Naive thymus-derived CD8-positive, alpha-beta T cell (primary cell): Measurements from ENCODE around the gene LY86. TPM values are rescaled to one million over a fixed set of nuclear protein-coding genes. Genes with fewer than 3 reads are reported as not detected.

Experiments
- ATAC-seq, 2 donors: fragments of 150-1000 bp; cut with Tn5 transposase in 1 of 2; sonication (Bioruptor Pico), chemical (Tn5 transposase) in 1 of 2; 1 replicate in 1 of 2; 2 replicates in 1 of 2; pipeline ENCODE4 v1.10.0; 2021; ENCODE audit warnings: mild to moderate bottlenecking in 2 of 2, moderate library complexity in 2 of 2
- POLR2A ChIA-PET: fragments of 350-600 bp; sonication (Branson Sonifier 250); formaldehyde crosslinking; loops from one replicate; lab custom pipeline; 2021; ENCODE audit warnings: antibody characterized with exemption; lab: Charles Lee
- DNase-seq, 10 donors: peaks; one replicate each; pipeline versions ENCODE4 v3.0.0 to v3.0.0-alpha.2; 2020 to 2022
- H3K27ac Mint-ChIP-seq, 10 donors: one replicate each; pipeline ENCODE4 v1.8.0; 2020 to 2022; ENCODE audit warnings: mild to moderate bottlenecking in 10 of 10, mixed read lengths in 10 of 10, moderate library complexity in 4 of 10, inconsistent platforms in 1 of 10
- H3K27me3 Mint-ChIP-seq, 5 donors: one replicate each; pipeline ENCODE4 v1.8.0; 2021 to 2022; ENCODE audit warnings: mixed read lengths in 5 of 5
- H3K36me3 Mint-ChIP-seq, 3 donors: one replicate each; pipeline ENCODE4 v1.8.0; 2020 to 2022; ENCODE audit warnings: mixed read lengths in 3 of 3, mild to moderate bottlenecking in 2 of 3, inconsistent platforms in 1 of 3
- H3K4me1 Mint-ChIP-seq, 4 donors: one replicate each; pipeline ENCODE4 v1.8.0; 2021 to 2022; ENCODE audit warnings: mixed read lengths in 4 of 4
- H3K4me3 Mint-ChIP-seq, 10 donors: one replicate each; pipeline ENCODE4 v1.8.0; 2020 to 2022; ENCODE audit warnings: mild to moderate bottlenecking in 10 of 10, mixed read lengths in 10 of 10, moderate library complexity in 6 of 10, inconsistent platforms in 1 of 10
- H3K9me3 Mint-ChIP-seq, 9 donors: one replicate each; pipeline ENCODE4 v1.8.0; 2020 to 2022; ENCODE audit warnings: mixed read lengths in 9 of 9, mild to moderate bottlenecking in 3 of 9, inconsistent platforms in 1 of 9, moderate library complexity in 1 of 9
- polyA plus RNA-seq, 3 donors: library from polyadenylated mRNA; unstranded; fragments of 300-500 nt; fragmentation: Illumina TruSeq; gene quantifications; one replicate each; pipeline ENCODE4 v1.2.3, GENCODE V29; 2021
- total RNA-seq, 8 experiments: library from RNA in 2 of 8; stranded (reverse) in 2 of 8; gene quantifications; one replicate each; pipeline ENCODE4 v1.2.3 and lab custom pipeline; 2021 to 2026

Gene LY86
- total and polyA plus RNA-seq, 5 experiments from 2014 or later: 2.2 to 7.0 (median 6.0) TPM

DNA sequence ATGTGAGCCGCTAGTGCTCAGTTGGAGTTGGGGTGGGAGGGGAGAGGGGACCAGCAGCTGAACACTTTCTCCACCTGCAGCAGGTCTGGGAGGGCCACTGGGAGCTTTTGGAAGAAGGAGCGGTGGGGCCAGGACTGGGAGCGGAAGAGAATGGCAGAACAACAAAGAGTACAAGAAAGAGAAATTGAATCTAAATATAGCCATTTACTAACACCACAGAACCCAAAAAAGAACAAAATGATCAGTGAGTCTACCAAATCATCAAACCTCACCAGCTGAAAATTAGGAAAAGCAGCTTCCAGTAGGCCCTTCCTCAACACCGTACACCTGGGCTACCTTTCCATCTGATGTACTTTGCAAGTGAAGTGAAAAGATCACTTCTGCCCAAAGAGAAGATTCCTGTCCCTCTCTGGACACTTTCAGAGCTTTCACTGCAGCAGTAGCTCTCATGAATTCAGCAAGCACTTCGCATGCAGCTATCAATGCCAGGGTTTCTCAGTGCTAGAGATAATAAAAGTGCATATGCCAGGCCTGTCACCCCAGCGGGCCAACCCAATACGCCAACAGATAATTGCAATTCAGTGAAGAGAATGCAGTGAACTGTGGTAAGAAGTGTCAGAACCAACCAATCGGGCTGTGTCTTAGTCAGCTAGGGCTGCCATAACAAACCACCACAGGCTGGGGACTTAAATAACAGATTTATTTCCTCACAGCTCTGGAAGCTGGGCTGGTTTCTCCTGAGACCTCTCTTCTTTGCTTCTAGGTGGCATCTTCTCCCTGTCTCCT is 597 bp downstream of the LY86 start:
- DNase-seq: peak in 1 of 10 donors; percentile 38
- Mint-ChIP-seq H3K4me3 (peak overlapping the region; percentile 77 to 90 (median 81)), H3K4me1 (peaks cover 34 to 89% (median 76%) of the 10 kb centered on the region in 4 donors), H3K27me3 (no peaks in the 10 kb centered on the region), H3K27ac (peak overlapping the region; percentile 79 to 99 (median 96)), H3K9me3 (no peaks in the 10 kb centered on the region), H3K36me3 (no peaks in the 10 kb centered on the region)
- POLR2A ChIA-PET: interaction anchor here (0.7 to 2.2 kb wide), 8 partner anchors 8 to 73 kb away, joined by 3 to 22 read pairs (median 4); no protein-coding TSS in a partner anchor
- peak; percentile 26 to 32 for ATAC-seq

DNA sequence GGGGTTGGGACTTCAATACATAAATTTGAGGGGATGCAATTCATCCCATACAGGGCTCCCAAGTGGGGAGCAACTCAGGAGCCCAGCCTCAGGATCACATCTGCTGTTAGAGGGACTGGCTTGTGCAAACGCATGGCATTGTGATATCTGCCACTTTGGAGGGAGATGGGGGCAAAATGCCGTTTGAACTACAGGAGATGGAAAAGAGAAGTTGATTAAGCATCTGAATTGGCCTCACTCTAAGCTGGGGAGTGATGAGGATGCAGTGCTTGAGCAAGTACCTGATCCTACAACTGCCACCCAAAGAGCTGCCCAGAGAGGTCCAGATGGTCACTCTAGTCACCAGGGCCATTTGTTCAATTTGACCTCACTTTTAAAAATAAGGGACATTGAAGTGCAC is 2.0 kb downstream of the LY86 start:
- no peak for DNase-seq
- peak overlapping the region in 6 of 10 donors; percentile 1 to 72 (median 23) for H3K4me3 Mint-ChIP-seq
- H3K9me3 Mint-ChIP-seq: no peaks in the 10 kb centered on the region
- H3K36me3 Mint-ChIP-seq: no peaks in the 10 kb centered on the region
- H3K4me1 Mint-ChIP-seq: peaks cover 31 to 89% (median 74%) of the 10 kb centered on the region in 4 donors
- no peak for ATAC-seq
- H3K27ac Mint-ChIP-seq: peak overlapping the region in 6 of 10 donors; percentile 41 to 97 (median 66)
- H3K27me3 Mint-ChIP-seq: no peaks in the 10 kb centered on the region
- POLR2A ChIA-PET: interaction anchor here (0.6 kb wide), 1 partner anchor 127 kb away, joined by 4 read pairs; no protein-coding TSS in a partner anchor

DNA sequence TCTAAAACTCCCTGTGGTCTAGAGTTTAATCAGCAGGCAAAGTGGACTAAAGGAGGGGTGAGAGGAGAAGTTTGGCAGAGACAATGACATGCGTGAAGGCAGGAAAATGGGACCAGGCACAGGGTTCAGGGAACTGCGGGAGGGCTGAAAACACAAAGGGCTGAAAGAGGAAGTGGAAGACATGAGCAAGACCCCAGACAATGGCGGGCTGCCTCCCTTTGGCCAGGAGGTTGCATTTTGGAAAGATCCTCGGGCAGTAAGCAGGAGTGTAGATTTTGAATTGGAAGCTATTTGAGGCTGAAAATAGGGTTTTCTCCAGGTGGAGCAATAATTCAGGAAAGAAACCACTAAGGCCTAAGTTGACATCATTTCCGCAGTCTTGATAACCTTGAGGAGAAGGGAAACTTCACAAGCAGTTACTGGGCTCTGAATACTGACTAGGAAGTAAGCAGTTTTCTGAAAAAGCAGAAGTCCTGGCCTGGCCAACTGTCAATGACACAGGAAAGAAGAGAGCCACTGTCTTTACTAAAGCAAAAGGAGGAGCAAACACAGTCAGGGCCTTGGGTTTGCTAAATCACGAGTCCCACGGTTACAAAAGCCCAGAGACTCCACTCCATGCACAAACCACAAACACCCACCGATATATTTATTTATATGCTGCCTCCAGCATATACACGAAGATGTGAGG is 3.4 kb downstream of the LY86 start:
- Mint-ChIP-seq H3K9me3 (no peaks in the 10 kb centered on the region), H3K36me3 (no peaks in the 10 kb centered on the region)
- ATAC-seq: no peak

DNA sequence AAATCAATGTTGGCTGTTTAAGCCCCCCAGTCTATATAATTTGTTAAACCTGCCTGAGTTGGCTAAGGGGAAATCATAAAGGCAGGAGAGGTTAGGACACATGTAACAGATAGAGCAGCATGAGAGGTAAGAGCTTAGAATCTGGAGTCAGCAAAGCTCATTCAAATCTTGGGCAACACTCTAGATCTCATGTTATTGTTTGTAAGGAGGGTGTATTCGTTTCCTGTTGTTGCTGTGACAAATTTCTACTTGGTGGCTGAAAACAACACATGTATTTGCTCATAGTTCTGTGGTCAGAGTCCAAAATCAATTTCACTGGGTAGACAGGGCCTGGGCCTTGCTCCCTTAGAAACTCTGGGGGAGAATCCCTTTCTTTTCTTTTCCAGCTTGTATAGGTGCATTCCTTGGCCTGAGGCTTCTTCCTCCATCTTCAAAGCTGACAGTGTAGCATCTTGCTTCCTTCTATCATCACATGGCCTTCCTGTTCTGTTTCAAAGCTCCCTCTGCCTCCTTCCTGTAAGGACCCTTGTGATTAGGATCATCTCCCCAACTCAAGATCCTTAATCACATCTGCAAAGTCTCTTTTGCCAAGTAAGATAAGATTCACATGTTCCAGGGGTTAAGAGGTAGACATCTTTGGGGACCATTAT is 4.4 kb downstream of the LY86 start:
- peak overlapping the region in 8 of 10 donors; percentile 35 to 93 (median 76) for H3K27ac Mint-ChIP-seq
- H3K4me3 Mint-ChIP-seq: peak overlapping the region in 7 of 10 donors; percentile 6 to 72 (median 25)
- ATAC-seq: no peak
- H3K4me1 Mint-ChIP-seq: peaks cover 40 to 89% (median 81%) of the 10 kb centered on the region in 4 donors
- no peaks in the 10 kb centered on the region for H3K27me3 Mint-ChIP-seq
- no peak for DNase-seq
- no peaks in the 10 kb centered on the region for H3K9me3 Mint-ChIP-seq
- POLR2A ChIA-PET: interaction anchor here (0.9 to 3.1 kb wide), 3 partner anchors 15 to 21 kb away, joined by 3 to 11 read pairs (median 4); no protein-coding TSS in a partner anchor
- no peaks in the 10 kb centered on the region for H3K36me3 Mint-ChIP-seq

More for the DNA sequence above, 3.4 kb downstream of the LY86 start:
- Mint-ChIP-seq H3K4me3 (peak overlapping the region in 8 of 10 donors; percentile 16 to 72 (median 34)), H3K27ac (peak overlapping the region in 9 of 10 donors; percentile 35 to 93 (median 72)), H3K4me1 (peaks cover 40 to 95% (median 86%) of the 10 kb centered on the region in 4 donors), H3K27me3 (no peaks in the 10 kb centered on the region)
- POLR2A ChIA-PET: interaction anchor here (3.1 kb wide), 1 partner anchor 19 kb away, joined by 11 read pairs; no protein-coding TSS in a partner anchor
- DNase-seq: no peak

DNA sequence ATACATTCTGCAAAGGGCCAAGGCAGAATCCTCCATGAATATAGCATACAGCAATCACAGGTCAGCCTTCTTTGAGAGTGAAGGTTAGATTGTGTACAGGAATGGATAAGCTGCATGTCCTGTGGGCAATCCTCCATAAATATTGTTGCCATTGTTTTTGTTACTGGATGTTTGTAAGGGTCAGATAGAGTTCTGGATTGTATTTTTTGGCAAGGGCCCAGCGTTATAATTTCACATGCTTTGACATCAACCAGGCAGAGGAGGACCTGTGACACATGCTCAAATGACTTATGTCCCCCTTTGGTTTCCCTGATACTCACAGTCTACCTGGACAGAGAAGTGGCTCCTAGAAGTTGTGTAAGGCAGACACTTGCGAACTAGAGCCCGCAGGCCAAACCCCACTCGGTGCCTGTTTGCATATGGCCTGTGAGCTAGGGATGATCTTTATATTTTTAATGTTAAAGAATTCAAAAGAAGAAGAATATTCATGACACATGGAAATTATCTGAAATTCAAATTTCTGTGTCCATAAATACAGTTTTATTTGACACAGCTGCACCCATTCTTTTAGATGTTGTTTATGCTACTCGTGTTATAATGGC is 5.4 kb downstream of the LY86 start:
- peaks cover 36 to 84% (median 72%) of the 10 kb centered on the region in 4 donors for H3K4me1 Mint-ChIP-seq
- no peaks in the 10 kb centered on the region for H3K9me3 Mint-ChIP-seq
- peak overlapping the region in 6 of 10 donors; percentile 11 to 76 (median 42) for H3K27ac Mint-ChIP-seq
- POLR2A ChIA-PET: interaction anchor here (3.1 kb wide), 1 partner anchor 17 kb away, joined by 11 read pairs; no protein-coding TSS in a partner anchor
- DNase-seq (no peak), ATAC-seq (no peak)
- H3K27me3 Mint-ChIP-seq: no peaks in the 10 kb centered on the region
- H3K4me3 Mint-ChIP-seq: peak overlapping the region in 1 of 10 donors; percentile 11
- no peaks in the 10 kb centered on the region for H3K36me3 Mint-ChIP-seq

DNA sequence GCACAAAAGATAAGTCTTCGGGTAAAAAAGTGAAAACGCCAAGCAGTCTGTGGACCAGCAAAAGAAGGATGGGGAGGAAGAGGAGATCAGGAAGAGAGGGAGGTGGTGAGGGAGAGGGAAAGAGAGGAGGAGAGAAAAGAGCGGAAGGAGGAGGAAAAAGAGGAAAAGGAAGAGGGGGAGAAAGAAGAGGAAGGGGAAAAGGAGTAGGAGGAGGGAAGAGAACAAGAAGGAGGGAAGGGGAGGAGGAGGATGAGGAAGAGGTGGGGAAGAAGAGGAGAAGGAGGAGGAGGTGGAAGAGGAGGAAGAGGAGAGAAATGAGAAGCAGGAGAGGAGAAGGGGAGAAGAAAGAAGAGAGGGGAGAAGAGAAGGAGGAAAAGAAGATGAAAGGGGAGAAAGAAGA is 6.5 kb downstream of the LY86 start:
- Mint-ChIP-seq H3K4me3 (peak overlapping the region in 3 of 10 donors; percentile 1 to 35 (median 13)), H3K27me3 (no peaks in the 10 kb centered on the region), H3K4me1 (peaks cover 32 to 81% (median 67%) of the 10 kb centered on the region in 4 donors), H3K9me3 (no peaks in the 10 kb centered on the region), H3K27ac (peak overlapping the region in 5 of 10 donors; percentile 5 to 64 (median 49)), H3K36me3 (no peaks in the 10 kb centered on the region)
- POLR2A ChIA-PET: interaction anchor here (3.1 kb wide), 1 partner anchor 16 kb away, joined by 11 read pairs; no protein-coding TSS in a partner anchor
- no peak for DNase-seq
- no peak for ATAC-seq

DNA sequence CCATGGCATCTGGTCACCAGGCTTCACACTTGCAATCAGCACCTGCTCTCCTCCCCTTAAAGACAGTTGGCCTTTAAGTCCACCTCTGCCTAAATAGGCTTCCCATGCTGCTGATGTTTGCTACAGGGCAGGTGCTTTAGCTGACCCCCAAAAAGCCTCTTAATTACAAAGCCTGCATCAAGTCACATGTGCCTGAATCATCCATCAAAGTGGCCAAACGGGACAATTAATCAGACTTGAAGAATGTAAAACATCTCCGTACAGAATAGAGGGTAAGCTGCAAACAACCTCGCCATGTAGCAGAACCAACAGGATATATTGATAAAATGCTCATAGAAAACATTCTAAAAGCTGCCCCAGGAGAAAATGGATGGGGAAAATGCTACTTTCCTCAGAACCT is 7.4 kb downstream of the LY86 start:
- Mint-ChIP-seq H3K4me1 (peaks cover 34 to 79% (median 59%) of the 10 kb centered on the region in 4 donors), H3K27ac (peak overlapping the region in 9 of 10 donors; percentile 18 to 89 (median 81)), H3K9me3 (no peaks in the 10 kb centered on the region), H3K4me3 (peak overlapping the region in 4 of 10 donors; percentile 12 to 52 (median 26)), H3K27me3 (no peaks in the 10 kb centered on the region), H3K36me3 (no peaks in the 10 kb centered on the region)
- POLR2A ChIA-PET: interaction anchor here (1.4 to 1.7 kb wide), 3 partner anchors 8 to 63 kb away, joined by 4 to 10 read pairs (median 5); no protein-coding TSS in a partner anchor
- DNase-seq (no peak), ATAC-seq (no peak)

DNA sequence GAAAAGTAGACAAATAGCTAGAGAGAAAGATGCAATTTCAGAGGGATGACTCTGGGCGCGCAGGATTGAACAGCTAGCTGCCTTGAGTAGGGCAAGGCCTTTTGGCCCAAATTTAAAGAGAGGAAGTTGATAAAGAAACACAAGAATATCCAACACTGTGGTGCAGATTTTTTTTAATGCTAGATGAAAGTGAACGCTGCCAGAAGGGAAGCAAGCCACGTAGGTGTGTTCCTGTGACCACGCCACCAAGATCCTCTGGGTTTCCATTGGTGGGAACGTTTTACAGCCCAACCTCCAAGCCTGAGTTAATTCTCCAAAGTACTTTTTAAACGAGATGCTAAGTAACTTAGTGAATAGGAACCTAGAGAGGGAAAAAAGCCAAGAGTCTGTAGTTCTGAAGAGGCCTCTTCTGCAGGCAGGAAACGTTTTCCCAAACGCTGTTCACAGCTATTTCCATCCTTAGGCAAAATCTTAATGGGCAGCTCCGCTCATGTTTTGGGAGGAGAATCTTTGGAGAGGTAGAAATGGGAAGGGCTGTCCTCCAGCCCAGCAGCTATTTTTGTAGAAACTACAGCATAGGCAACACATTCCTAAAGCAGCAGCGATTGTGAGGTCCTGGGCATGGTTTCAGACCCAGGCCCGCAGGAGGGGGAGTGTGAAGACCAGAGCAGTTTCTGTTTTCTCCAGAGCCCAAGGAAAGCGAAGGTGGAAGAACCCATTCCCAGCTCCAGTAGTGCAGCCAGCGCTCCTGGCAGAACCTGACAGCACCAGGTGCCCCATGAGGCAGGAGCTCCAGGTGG is 8.2 kb downstream of the LY86 start:
- Mint-ChIP-seq H3K4me3 (peak overlapping the region in 8 of 10 donors; percentile 0 to 52 (median 24)), H3K9me3 (no peaks in the 10 kb centered on the region), H3K4me1 (peaks cover 31 to 75% (median 52%) of the 10 kb centered on the region in 4 donors), H3K27ac (peak overlapping the region; percentile 16 to 89 (median 72)), H3K36me3 (no peaks in the 10 kb centered on the region), H3K27me3 (no peaks in the 10 kb centered on the region)
- POLR2A ChIA-PET: interaction anchor here (0.9 to 1.7 kb wide), 6 partner anchors 9 to 62 kb away, joined by 3 to 10 read pairs (median 4); no protein-coding TSS in a partner anchor
- DNase-seq (peak in 4 of 10 donors; percentile 16 to 60 (median 48)), ATAC-seq (peak; percentile 74 to 81)

DNA sequence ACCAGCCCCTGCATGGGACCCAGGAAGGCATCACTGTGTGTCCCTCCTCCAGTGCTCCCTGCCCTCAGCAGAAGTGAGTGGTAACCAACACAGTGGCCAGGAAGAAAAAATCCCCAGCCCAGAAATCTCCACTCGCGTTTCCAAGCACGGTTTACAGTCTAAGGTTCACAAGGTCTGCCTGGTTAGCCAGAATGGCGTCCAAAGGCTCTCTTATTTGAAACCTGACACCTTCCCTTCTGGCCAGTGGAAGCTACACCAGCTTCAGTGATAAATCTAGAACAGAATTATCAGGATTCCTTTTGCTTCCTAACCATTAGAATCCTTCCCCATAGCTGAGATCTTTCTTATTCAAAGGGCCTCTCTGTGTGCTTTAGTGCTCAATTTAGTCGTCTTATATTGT is 9.2 kb downstream of the LY86 start:
- Mint-ChIP-seq H3K4me3 (no peak overlapping the region), H3K27ac (peak overlapping the region in 2 of 10 donors; percentile 37 to 88), H3K36me3 (no peaks in the 10 kb centered on the region), H3K9me3 (no peaks in the 10 kb centered on the region), H3K27me3 (no peaks in the 10 kb centered on the region), H3K4me1 (peaks cover 24 to 73% (median 42%) of the 10 kb centered on the region in 4 donors)
- POLR2A ChIA-PET: interaction anchor here (1.0 to 1.8 kb wide), 3 partner anchors 8 to 57 kb away, joined by 3 to 6 read pairs (median 3); no protein-coding TSS in a partner anchor
- no peak for DNase-seq
- ATAC-seq: no peak

DNA sequence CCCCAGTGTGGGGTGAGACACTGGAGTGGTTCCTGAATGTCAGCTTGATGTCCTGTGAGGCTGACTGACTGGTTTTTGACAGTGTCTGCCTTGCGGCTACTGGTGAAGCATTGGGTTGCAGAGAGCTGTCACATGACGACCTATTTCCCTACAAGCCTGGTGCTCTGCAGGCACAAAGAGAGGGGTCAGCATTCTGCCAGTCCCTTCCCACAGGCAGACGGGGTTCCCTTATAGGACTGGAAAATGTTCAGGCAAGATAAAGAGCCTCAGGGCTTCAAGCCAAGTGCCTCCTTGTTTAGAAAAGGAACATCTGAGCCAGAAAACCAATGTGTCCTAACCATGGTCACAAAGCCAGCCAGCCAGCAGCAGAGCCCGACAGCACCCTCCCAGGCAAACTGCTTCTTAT is 11.0 kb downstream of the LY86 start:
- Mint-ChIP-seq H3K36me3 (peaks cover 0 to 5% (median 3%) of the 10 kb centered on the region in 3 donors), H3K27ac (no peak overlapping the region), H3K4me1 (peaks cover 18 to 64% (median 30%) of the 10 kb centered on the region in 4 donors), H3K9me3 (peaks cover 0 to 10% (median 0%) of the 10 kb centered on the region in 9 donors), H3K4me3 (no peak overlapping the region), H3K27me3 (no peaks in the 10 kb centered on the region)
- DNase-seq (no peak), ATAC-seq (no peak)
- POLR2A ChIA-PET: interaction anchor here (0.7 to 3.5 kb wide), 4 partner anchors 10 to 14 kb away, joined by 3 to 13 read pairs (median 9); no protein-coding TSS in a partner anchor
